Activated CD8-positive, alpha-beta memory T cell treated with anti-CD3 and anti-CD28 coated beads for 1 hour (primary cell): Measurements from ENCODE around the gene DHFR.
"Not testable (repeated sequence)": the region's sequence is repeated elsewhere in the genome, so short reads cannot be mapped to it uniquely, and the experiment has no call there.

Experiments used
- DNase-seq, 2 donors: peaks; one replicate each; pipeline ENCODE4 v3.0.0-alpha.2; 2020; ENCODE audit warnings: low read depth in 1 of 2; ENCODE audit errors: extremely low read depth in 1 of 2

DHFR gene

GRCh38 chr5:80654391-80655230, at the start of gene DHFR, which contains the start of gene MSH3:
Gene DHFR (minus strand): TSS chr5:80654983. CDS start chr5:80654489, 494 bp downstream.
Gene MSH3 (plus strand): TSS chr5:80654652. CDS start chr5:80654728, 76 bp downstream.
- peak; percentile 64 to 83 for DNase-seq

- DNase-seq = no peak
Measured at GRCh38 chr5:80704221-80704620, 49.4 kb upstream of the DHFR start.

GRCh38 chr5:80703747-80704146, 49.0 kb upstream of the DHFR start:
- no peak for DNase-seq

- no peak for DNase-seq
Measured at GRCh38 chr5:80703291-80703690, 48.5 kb upstream of the DHFR start.

- no peak for DNase-seq
Measured at GRCh38 chr5:80701597-80701996, 46.8 kb upstream of the DHFR start.

- DNase-seq = no peak
Measured at GRCh38 chr5:80698369-80698768, 43.6 kb upstream of the DHFR start.

GRCh38 chr5:80697100-80697499, 42.3 kb upstream of the DHFR start:
- no peak for DNase-seq

- DNase-seq = no peak
Measured at GRCh38 chr5:80696450-80696849, 41.7 kb upstream of the DHFR start.

GRCh38 chr5:80695666-80696065, 40.9 kb upstream of the DHFR start:
- DNase-seq = no peak

- no peak for DNase-seq
Measured at GRCh38 chr5:80689627-80690026, 34.8 kb upstream of the DHFR start.

- DNase-seq = no peak
Measured at GRCh38 chr5:80688648-80689420, 34.1 kb upstream of the DHFR start.

- DNase-seq = no peak
Measured at GRCh38 chr5:80686757-80687156, 32.0 kb upstream of the DHFR start.

GRCh38 chr5:80676706-80677105, 21.9 kb upstream of the DHFR start:
- DNase-seq = no peak

- peak in 1 of 2 donors; percentile 48 for DNase-seq
Measured at GRCh38 chr5:80672140-80672736, 17.5 kb upstream of the DHFR start.

GRCh38 chr5:80668016-80668969, 13.5 kb upstream of the DHFR start:
- no peak for DNase-seq

GRCh38 chr5:80667384-80667783, 12.6 kb upstream of the DHFR start:
- DNase-seq = no peak

- no peak for DNase-seq
Measured at GRCh38 chr5:80665057-80665456, 10.3 kb upstream of the DHFR start.

- DNase-seq = no peak
Measured at GRCh38 chr5:80662108-80662507, 7.3 kb upstream of the DHFR start.

GRCh38 chr5:80660661-80661060, 5.9 kb upstream of the DHFR start:
- DNase-seq = not testable (repeated sequence)

GRCh38 chr5:80659106-80659505, 4.3 kb upstream of the DHFR start:
- no peak for DNase-seq
